Measurements from ENCODE around the gene KCNG2. TPM values are rescaled to one million over a fixed set of nuclear protein-coding genes. Genes with fewer than 3 reads are reported as not detected.

Gene KCNG2
- total RNA-seq, 2 experiments from 2014 or later, result not detected

DNA sequence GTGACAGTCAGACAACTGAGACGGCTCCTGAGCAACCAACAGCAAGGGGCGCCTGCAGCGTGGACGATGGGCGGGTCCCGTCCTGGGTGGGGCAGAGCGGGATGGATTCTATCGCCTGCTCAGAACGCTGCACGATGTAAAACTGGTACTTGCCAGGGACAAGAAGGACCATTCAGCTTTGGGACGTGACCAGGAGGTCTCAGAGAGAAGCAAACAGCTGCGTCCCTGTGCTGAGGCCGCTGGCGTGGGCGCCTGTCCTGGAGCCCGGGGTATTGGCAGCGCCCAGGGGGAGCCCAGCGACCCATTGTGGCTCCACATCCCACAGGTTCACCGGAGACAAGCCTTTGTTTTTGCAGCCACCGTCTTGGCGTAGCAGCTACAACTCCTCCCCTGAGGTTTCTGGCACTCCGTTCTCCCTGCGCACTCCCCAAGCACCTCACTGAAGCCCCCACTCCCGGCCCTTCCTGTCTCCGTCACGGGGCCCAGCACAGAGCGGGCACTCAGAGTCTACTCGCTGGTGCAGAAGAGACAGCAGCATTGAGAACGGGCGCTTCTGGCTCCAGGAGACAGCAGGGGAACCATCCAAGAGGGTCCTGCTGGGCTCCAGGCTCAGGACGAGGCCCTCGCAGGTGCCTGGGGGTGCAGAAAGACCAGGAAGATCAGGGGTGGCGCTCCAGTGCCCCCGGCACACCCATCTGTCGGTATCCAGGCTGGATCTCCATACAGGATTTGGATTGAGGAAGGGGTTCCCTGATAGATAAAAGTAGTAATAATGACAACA is 22.1 kb upstream of the KCNG2 start:
- H3K36me3 Mint-ChIP-seq (ENCODE audit: low read depth), result no peaks in the 10 kb centered on the region

DNA sequence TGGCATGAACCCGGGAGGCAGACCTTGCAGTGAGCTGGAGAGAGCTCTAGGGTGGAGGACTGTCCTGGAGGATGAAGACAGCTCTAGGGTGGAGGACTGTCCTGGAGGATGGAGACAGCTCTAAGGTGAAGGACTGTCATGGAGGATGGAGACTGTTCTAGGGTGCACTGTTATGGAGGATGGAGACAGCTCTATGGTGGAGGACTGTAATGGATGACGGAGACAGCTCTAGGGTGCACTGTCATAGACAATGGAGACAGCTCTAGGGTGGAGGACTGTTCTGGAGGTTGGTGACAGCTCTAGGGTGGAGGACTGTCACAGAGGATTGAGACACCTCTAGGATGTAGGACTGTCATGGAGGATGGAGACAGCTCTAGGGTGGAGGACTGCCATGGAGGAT is 21.1 kb upstream of the KCNG2 start:
- ChIA-PET CTCF (no interaction called here), POLR2A (no interaction called here)
- H3K27ac Mint-ChIP-seq, result no peak overlapping the region
- no peaks in the 10 kb centered on the region for H3K36me3 Mint-ChIP-seq (ENCODE audit: low read depth)
- DNase-seq (no peak), ATAC-seq (no peak)
- intact Hi-C loops (cut with micrococcal nuclease), result no loop called here
- TF ChIP-seq, protein P1, sequence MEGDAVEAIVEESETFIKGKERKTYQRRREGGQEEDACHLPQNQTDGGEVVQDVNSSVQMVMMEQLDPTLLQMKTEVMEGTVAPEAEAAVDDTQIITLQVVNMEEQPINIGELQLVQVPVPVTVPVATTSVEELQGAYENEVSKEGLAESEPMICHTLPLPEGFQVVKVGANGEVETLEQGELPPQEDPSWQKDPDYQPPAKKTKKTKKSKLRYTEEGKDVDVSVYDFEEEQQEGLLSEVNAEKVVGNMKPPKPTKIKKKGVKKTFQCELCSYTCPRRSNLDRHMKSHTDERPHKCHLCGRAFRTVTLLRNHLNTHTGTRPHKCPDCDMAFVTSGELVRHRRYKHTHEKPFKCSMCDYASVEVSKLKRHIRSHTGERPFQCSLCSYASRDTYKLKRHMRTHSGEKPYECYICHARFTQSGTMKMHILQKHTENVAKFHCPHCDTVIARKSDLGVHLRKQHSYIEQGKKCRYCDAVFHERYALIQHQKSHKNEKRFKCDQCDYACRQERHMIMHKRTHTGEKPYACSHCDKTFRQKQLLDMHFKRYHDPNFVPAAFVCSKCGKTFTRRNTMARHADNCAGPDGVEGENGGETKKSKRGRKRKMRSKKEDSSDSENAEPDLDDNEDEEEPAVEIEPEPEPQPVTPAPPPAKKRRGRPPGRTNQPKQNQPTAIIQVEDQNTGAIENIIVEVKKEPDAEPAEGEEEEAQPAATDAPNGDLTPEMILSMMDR (IDR thresholded peaks at IDR 0.05), result no peak
- H3K4me1 Mint-ChIP-seq (ENCODE audit: low read depth), result no peaks in the 10 kb centered on the region
- H3K4me3 Mint-ChIP-seq, result no peak overlapping the region
- H3K9me3 Mint-ChIP-seq, result no peaks in the 10 kb centered on the region
- peaks cover 10% of the 10 kb centered on the region for H3K27me3 Mint-ChIP-seq

More for the DNA sequence above, 22.1 kb upstream of the KCNG2 start:
- no peaks in the 10 kb centered on the region for H3K9me3 Mint-ChIP-seq
- CTCF ChIA-PET, result no interaction called here
- no peak for DNase-seq
- H3K4me3 Mint-ChIP-seq, result no peak overlapping the region
- no peak for ATAC-seq
- peaks cover 10% of the 10 kb centered on the region for H3K27me3 Mint-ChIP-seq
- no peaks in the 10 kb centered on the region for H3K4me1 Mint-ChIP-seq (ENCODE audit: low read depth)
- POLR2A ChIA-PET, result no interaction called here
- intact Hi-C loops (cut with micrococcal nuclease), result no loop called here
- TF ChIP-seq, protein P1 (IDR thresholded peaks at IDR 0.05), result no peak
- no peak overlapping the region for H3K27ac Mint-ChIP-seq

DNA sequence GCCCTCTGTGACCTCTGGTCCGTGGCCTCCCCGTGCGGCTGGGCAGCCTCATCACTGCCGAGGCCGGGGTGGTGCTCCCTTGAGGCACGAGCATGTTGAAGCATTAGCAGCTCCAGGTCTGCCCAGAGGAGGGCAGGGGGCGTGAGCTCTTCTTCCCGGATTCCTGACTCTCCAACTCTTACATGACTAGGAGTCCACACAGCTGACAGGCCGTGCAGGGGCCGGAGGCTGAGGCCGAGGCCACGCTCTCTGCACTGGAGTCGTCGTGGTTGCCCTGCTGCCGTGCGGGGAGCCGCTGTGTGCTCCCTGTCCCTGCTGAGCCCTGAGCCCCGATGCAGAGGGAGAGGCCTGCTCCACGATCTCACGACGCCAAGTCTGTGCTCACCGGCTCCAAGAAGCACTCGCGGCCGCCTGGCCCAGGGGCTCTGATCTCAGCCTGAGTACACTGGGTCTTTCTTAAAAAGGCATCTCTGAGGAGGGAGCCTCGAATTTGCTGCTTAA is 19.4 kb upstream of the KCNG2 start:
- POLR2A ChIA-PET, result no interaction called here
- no peak for DNase-seq
- Mint-ChIP-seq H3K27me3 (peaks cover 7% of the 10 kb centered on the region), H3K4me1 (ENCODE audit: low read depth) (no peaks in the 10 kb centered on the region), H3K36me3 (ENCODE audit: low read depth) (no peaks in the 10 kb centered on the region), H3K27ac (no peak overlapping the region), H3K4me3 (no peak overlapping the region), H3K9me3 (no peaks in the 10 kb centered on the region)
- TF ChIP-seq, protein P1 (IDR thresholded peaks at IDR 0.05), result no peak
- no peak for ATAC-seq
- CTCF ChIA-PET, result no interaction called here
- intact Hi-C loops (cut with micrococcal nuclease), result no loop called here

DNA sequence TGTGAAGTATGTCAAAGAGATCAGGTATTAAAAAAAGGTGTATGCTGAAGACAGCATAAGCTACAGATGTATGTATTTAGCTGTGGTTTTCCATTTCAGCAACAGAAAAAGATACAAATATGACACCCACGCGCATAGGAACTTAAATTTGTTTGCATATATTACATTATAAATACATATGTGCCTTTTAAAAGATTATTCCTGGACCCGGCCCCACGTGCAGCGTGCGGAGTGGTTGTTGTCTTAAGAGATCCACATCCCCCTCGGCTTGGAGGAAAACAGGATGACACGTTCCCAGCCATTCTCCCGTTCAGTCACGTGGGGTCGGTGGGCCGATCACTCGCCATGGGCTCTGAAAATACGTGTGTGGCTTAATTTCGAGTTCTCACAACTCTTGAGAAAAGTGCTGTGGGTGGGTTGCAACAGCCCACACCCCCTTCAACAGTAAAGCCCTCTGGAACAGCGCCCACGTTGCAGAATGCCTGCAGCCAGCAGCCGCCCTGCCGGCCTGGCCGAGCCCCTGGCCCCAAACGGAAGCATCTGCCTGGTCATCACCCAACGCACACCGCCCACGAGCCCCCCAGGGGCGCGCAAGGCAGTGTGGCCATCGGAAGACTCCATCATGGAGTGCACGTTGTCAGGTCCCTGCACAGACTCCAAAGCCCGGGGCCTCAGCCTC is 18.6 kb upstream of the KCNG2 start:
- intact Hi-C loops (cut with micrococcal nuclease), result no loop called here
- no peaks in the 10 kb centered on the region for H3K4me1 Mint-ChIP-seq (ENCODE audit: low read depth)
- POLR2A ChIA-PET, result no interaction called here
- DNase-seq (no peak), ATAC-seq (no peak)
- CTCF ChIA-PET, result no interaction called here
- no peaks in the 10 kb centered on the region for H3K9me3 Mint-ChIP-seq
- H3K27me3 Mint-ChIP-seq, result peaks cover 7% of the 10 kb centered on the region
- TF ChIP-seq, protein P1 (IDR thresholded peaks at IDR 0.05), result no peak
- H3K36me3 Mint-ChIP-seq (ENCODE audit: low read depth), result no peaks in the 10 kb centered on the region
- H3K4me3 Mint-ChIP-seq, result no peak overlapping the region
- no peak overlapping the region for H3K27ac Mint-ChIP-seq

DNA sequence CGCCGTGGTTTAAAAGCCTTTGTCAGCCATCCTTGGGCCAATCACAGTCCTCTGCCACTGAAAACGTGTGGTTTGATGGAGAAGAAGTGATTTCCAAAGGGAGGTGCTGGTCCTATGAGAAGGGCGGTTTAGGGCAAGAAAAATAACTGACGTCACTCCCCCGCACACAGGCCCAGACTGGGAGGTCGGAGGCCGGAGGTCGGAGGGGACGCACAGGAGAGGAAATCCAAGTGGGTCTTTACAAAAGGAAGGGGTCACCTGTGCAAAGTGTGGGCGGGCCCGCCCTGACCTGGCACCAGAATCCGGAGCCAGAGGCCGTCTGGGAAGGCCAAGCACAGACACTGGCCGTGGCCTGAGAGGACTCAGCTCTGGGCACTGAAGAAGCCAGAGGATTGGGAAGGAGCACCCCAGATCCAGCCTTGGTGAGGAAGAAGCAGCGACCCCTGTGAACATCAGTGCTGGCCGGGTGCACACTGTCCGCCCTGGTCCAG is 18.0 kb upstream of the KCNG2 start:
- H3K4me1 Mint-ChIP-seq (ENCODE audit: low read depth), result no peaks in the 10 kb centered on the region
- POLR2A ChIA-PET, result no interaction called here
- no peak for DNase-seq
- peaks cover 9% of the 10 kb centered on the region for H3K27me3 Mint-ChIP-seq
- intact Hi-C loops (cut with micrococcal nuclease), result no loop called here
- TF ChIP-seq, protein P1 (IDR thresholded peaks at IDR 0.05), result no peak
- CTCF ChIA-PET, result no interaction called here
- no peak overlapping the region for H3K4me3 Mint-ChIP-seq
- no peak overlapping the region for H3K27ac Mint-ChIP-seq
- ATAC-seq, result no peak
- H3K9me3 Mint-ChIP-seq, result no peaks in the 10 kb centered on the region
- H3K36me3 Mint-ChIP-seq (ENCODE audit: low read depth), result no peaks in the 10 kb centered on the region
